CD4-positive, alpha-beta T cell treated with Interferon gamma for 1 hour (primary cell): ENCODE measurements around the gene AFF3.

Experiments
- DNase-seq: peaks from one replicate; pipeline ENCODE4 v3.0.0-alpha.2; 2020

Gene AFF3

GRCh38 chr2:100004959-100005387 is 137.4 kb downstream of the AFF3 start:
- DNase-seq: no peak

- DNase-seq: no peak
These were observed 138.0 kb downstream of the AFF3 start for GRCh38 chr2:100004348-100004884.

- no peak for DNase-seq
These were observed 140.3 kb downstream of the AFF3 start for GRCh38 chr2:100002059-100002458.

- DNase-seq: no peak
These were observed 141.3 kb downstream of the AFF3 start for GRCh38 chr2:100000915-100001707.

GRCh38 chr2:99998651-99999320 is 143.6 kb downstream of the AFF3 start:
- DNase-seq: no peak

- DNase-seq: no peak
These were observed 152.5 kb downstream of the AFF3 start for GRCh38 chr2:99989905-99990304.

GRCh38 chr2:99988599-99988998 is 153.8 kb downstream of the AFF3 start:
- DNase-seq: no peak

- no peak for DNase-seq
These were observed 155.2 kb downstream of the AFF3 start for GRCh38 chr2:99987160-99987559.

- DNase-seq: no peak
These were observed 157.4 kb downstream of the AFF3 start for GRCh38 chr2:99984799-99985515.

- DNase-seq: no peak
These were observed 159.6 kb downstream of the AFF3 start for GRCh38 chr2:99982744-99983143.

- DNase-seq: no peak
These were observed 160.6 kb downstream of the AFF3 start for GRCh38 chr2:99981840-99982239.

- no peak for DNase-seq
These were observed 162.2 kb downstream of the AFF3 start for GRCh38 chr2:99980176-99980575.

- no peak for DNase-seq
These were observed 164.4 kb downstream of the AFF3 start for GRCh38 chr2:99977966-99978365.

GRCh38 chr2:99975386-99975785 is 167.0 kb downstream of the AFF3 start:
- no peak for DNase-seq

- DNase-seq: no peak
These were observed 167.6 kb downstream of the AFF3 start for GRCh38 chr2:99974682-99975375.

- DNase-seq: no peak
These were observed 168.1 kb downstream of the AFF3 start for GRCh38 chr2:99974275-99974674.

- no peak for DNase-seq
These were observed 171.0 kb downstream of the AFF3 start for GRCh38 chr2:99971326-99971900.

GRCh38 chr2:99970292-99970868 is 172.0 kb downstream of the AFF3 start:
- DNase-seq: no peak

GRCh38 chr2:99961196-99961913 is 181.0 kb downstream of the AFF3 start:
- DNase-seq: no peak

- no peak for DNase-seq
These were observed 181.6 kb downstream of the AFF3 start for GRCh38 chr2:99960790-99961189.

- DNase-seq: no peak
These were observed 182.1 kb downstream of the AFF3 start for GRCh38 chr2:99960291-99960690.
